Endothelial cell of umbilical vein (primary cell): ENCODE results near the gene DNAJC17. TPM values are rescaled to one million over a fixed set of nuclear protein-coding genes. Genes with fewer than 3 reads are reported as not detected.

Source experiments
- BruUV-seq: library from RNA; stranded (reverse); fragments of 400-500 nt; replicated peaks from 2 replicates; lab custom pipeline; 2021; lab: Mats Ljungman, UMichigan
- CTCF ChIA-PET: fragments of 300-600, 350-600 bp; sonication (Branson Sonifier 250); formaldehyde crosslinking; loops from one replicate; lab custom pipeline; 2021; ENCODE audit warnings: antibody characterized with exemption, inconsistent platforms; lab: Charles Lee
- POLR2A ChIA-PET: fragments of 300-600, 350-600 bp; sonication (Branson Sonifier 250); formaldehyde crosslinking; loops from one replicate; lab custom pipeline; 2021; ENCODE audit warnings: antibody characterized with exemption, inconsistent platforms; lab: Charles Lee
- DNase-seq: peaks from one replicate; pipeline ENCODE4 v3.0.0-alpha.2; 2011; ENCODE audit warnings: low read depth, low spot score
- FAIRE-seq: peaks from 2 replicates; lab custom pipeline; 2011; peaks lifted over from hg19 to GRCh38; lab: Jason Lieb, UNC
- H2AFZ ChIP-seq: 2 replicates; pipeline ENCODE4 v1.6.0; 2012; ENCODE audit warnings: low read depth, low read length, control low read depth, inconsistent platforms
- H3K27ac ChIP-seq: 2 replicates; pipeline ENCODE4 v1.5.1; 2011; ENCODE audit warnings: low read depth, mild to moderate bottlenecking, control low read depth, low read length, moderate library complexity; ENCODE audit not compliant: insufficient read depth
- H3K27me3 ChIP-seq, 2 experiments: 2 replicates each; pipeline versions ENCODE4 v1.6.0 to v1.6.1; 2011; ENCODE audit warnings: low read length in 2 of 2, mixed read lengths in 1 of 2; ENCODE audit not compliant: control insufficient read depth in 2 of 2, insufficient read depth in 2 of 2
- H3K36me3 ChIP-seq, 2 experiments: 2 replicates in 1 of 2; 3 replicates in 1 of 2; pipeline ENCODE4 v1.5.1; 2011; ENCODE audit warnings: low read length in 2 of 2, mild to moderate bottlenecking in 1 of 2, moderate library complexity in 1 of 2; ENCODE audit not compliant: control insufficient read depth in 2 of 2, insufficient read depth in 2 of 2; ENCODE audit errors: extremely low read depth in 1 of 2
- H3K4me1 ChIP-seq: 3 replicates; pipeline ENCODE4 v1.5.1; 2011; ENCODE audit warnings: mild to moderate bottlenecking, low read length; ENCODE audit not compliant: control insufficient read depth, insufficient read depth; ENCODE audit errors: extremely low read depth
- H3K4me2 ChIP-seq: 2 replicates; pipeline ENCODE4 v1.6.1; 2011; ENCODE audit warnings: low read length, control low read depth, mixed read lengths; ENCODE audit not compliant: insufficient read depth
- H3K4me3 ChIP-seq, 3 experiments: fragments of 200-600 bp in 1 of 3; sonication (generic), shearing (Covaris generic) in 1 of 3; replicated peaks in 1 of 3; 2 replicates each; pipeline ENCODE4 v1.5.1; 2011 to 2016; ENCODE audit warnings: control low read depth in 3 of 3, low read length in 3 of 3, mild to moderate bottlenecking in 2 of 3, inconsistent platforms in 1 of 3, low read depth in 1 of 3, moderate library complexity in 1 of 3; ENCODE audit not compliant: insufficient read depth in 1 of 3
- H3K79me2 ChIP-seq: 2 replicates; pipeline ENCODE4 v1.6.0; 2012; ENCODE audit warnings: low read length, inconsistent platforms; ENCODE audit not compliant: control insufficient read depth, insufficient read depth
- H3K9ac ChIP-seq: replicated peaks from 2 replicates; pipeline ENCODE3; 2011; ENCODE audit warnings: low read length, control low read depth; ENCODE audit not compliant: insufficient read depth; ENCODE audit errors: extremely low read depth
- H3K9me1 ChIP-seq: replicated peaks from 3 replicates; pipeline ENCODE4 v1.6.0; 2011; ENCODE audit warnings: mild to moderate bottlenecking, low read length; ENCODE audit not compliant: control insufficient read depth, insufficient read depth; ENCODE audit errors: extremely low read depth
- H3K9me3 ChIP-seq: replicated peaks from 2 replicates; pipeline ENCODE4 v1.5.1; 2012; ENCODE audit warnings: low read length, inconsistent platforms; ENCODE audit not compliant: control insufficient read depth, insufficient read depth
- H4K20me1 ChIP-seq: replicated peaks from 2 replicates; pipeline ENCODE3; 2011; ENCODE audit warnings: mild to moderate bottlenecking, low read length; ENCODE audit not compliant: control insufficient read depth, insufficient read depth; ENCODE audit errors: extremely low read depth
- CTCF ChIP-seq, 2 donors: IDR thresholded peaks; 1 replicate in 1 of 2; 2 replicates in 1 of 2; pipeline ENCODE4 v1.5.1; 2011; ENCODE audit warnings: low read length in 2 of 2, mild to moderate bottlenecking in 2 of 2, moderate library complexity in 2 of 2, control low read depth in 1 of 2, inconsistent platforms in 1 of 2, low read depth in 1 of 2; ENCODE audit not compliant: insufficient read depth in 1 of 2; ENCODE audit errors: extremely low read depth in 1 of 2
- EZH2 ChIP-seq: IDR thresholded peaks from 2 replicates; pipeline ENCODE4 v1.6.1; 2012; ENCODE audit warnings: borderline replicate concordance, low read depth, mild to moderate bottlenecking, moderate library complexity, low read length, inconsistent platforms; ENCODE audit not compliant: severe bottlenecking
- FOS ChIP-seq: IDR thresholded peaks from 2 replicates; pipeline ENCODE4 v1.6.1; 2011; ENCODE audit warnings: mild to moderate bottlenecking, low read length, moderate library complexity, borderline replicate concordance; ENCODE audit not compliant: insufficient read depth
- GATA2 ChIP-seq: IDR thresholded peaks from 2 replicates; pipeline ENCODE4 v1.7.0; 2011; ENCODE audit warnings: low read depth, mild to moderate bottlenecking, moderate library complexity, mixed read lengths, low read length; ENCODE audit not compliant: insufficient read length, insufficient read depth
- MAX ChIP-seq: IDR thresholded peaks from 2 replicates; pipeline ENCODE4 v1.6.1; 2011; ENCODE audit not compliant: insufficient read depth, insufficient read length
- MYC ChIP-seq: IDR thresholded peaks from one replicate; pipeline ENCODE4 v1.6.1; 2011; ENCODE audit warnings: mild to moderate bottlenecking, low read depth, low read length
- POLR2A ChIP-seq: IDR thresholded peaks from 2 replicates; pipeline ENCODE4 v1.6.1; 2012; ENCODE audit warnings: low read depth, mild to moderate bottlenecking, control low read depth, low read length
- POLR2AphosphoS5 ChIP-seq: IDR thresholded peaks from 2 replicates; pipeline ENCODE4 v1.6.1; 2012; ENCODE audit warnings: low read depth, mild to moderate bottlenecking, control low read depth, low read length, moderate library complexity; ENCODE audit not compliant: insufficient read depth
- dilution Hi-C: fragments of 300-500 bp; cut with MboI; formaldehyde crosslinking; loops from one replicate; pipeline ENCODE4 v1.15.0; 2019; ENCODE audit warnings: low sequenced_read_pairs; ENCODE audit not compliant: extremely low pct_ligation_motif_present
- intact Hi-C: fragments of 100-400 bp; cut with micrococcal nuclease; formaldehyde crosslinking; loops from one replicate; pipeline ENCODE4 v1.10.0; 2022
- polyA plus RNA-seq, 4 experiments: library from polyadenylated mRNA; depleted of rRNA in 3 of 4; stranded (reverse) in 3 of 4; unstranded in 1 of 4; fragments of >200 nt; gene quantifications; 2 replicates each; pipeline versions ENCODE4 v1.2.1 to v1.2.3, GENCODE V29; 2011 to 2012; ENCODE audit warnings: missing spikeins in 1 of 4
- total RNA-seq: library from RNA; stranded (reverse); gene quantifications from 2 replicates; pipeline ENCODE4 v1.2.3, GENCODE V29; 2021

Gene DNAJC17
- total and polyA plus RNA-seq, 2 donors (not counting 3 experiments of a cell fraction or from before 2014, with no cell fraction given), result 30.7 to 46.4 TPM

GRCh38 chr15:40754883-40755811 is 52.1 kb downstream of the DNAJC17 start, which contains the start of gene RMDN3:
RMDN3 (minus strand) TSS chr15:40755254; CDS start chr15:40754783, 471 bp downstream.
- H3K27ac ChIP-seq, result peak within 1 kb of the TSS; percentile 71
- intact Hi-C loops (loop anchor here (1.0 to 2.0 kb wide), 7 partner anchors 8 to 140 kb away; partner anchors contain the start of genes C15orf62, DNAJC17, RAD51 and VPS18), dilution Hi-C loops (no loop called here)
- TF ChIP-seq CTCF (IDR thresholded peaks at IDR 0.05; ENCODE audit: extremely low read depth in 1 of 2, insufficient read depth in 1 of 2, low read depth in 1 of 2, low read length in 2 of 2) (no peak), MYC (no peak), POLR2A (peak; percentile 81), GATA2 (no peak), POLR2AphosphoS5 (peak; percentile 82), EZH2 (no peak), FOS (no peak), MAX (peak; percentile 47)
- POLR2A ChIA-PET, result no interaction called here
- H4K20me1 ChIP-seq, result no peaks in the 10 kb centered on the region
- H3K36me3 ChIP-seq, result peaks cover 0 to 6% of the 10 kb centered on the region in 2 experiments
- no peaks in the 10 kb centered on the region for H3K9me1 ChIP-seq
- FAIRE-seq (peak; percentile 95), DNase-seq (peak; percentile 94)
- no peaks in the 10 kb centered on the region for H3K27me3 ChIP-seq
- peak within 1 kb of the TSS; percentile 70 to 82 (median 71) for H3K4me3 ChIP-seq
- BruUV-seq, result TSS peak; percentile 99
- H2AFZ ChIP-seq, result peak within 1 kb of the TSS; percentile 91
- H3K4me1 ChIP-seq, result peaks cover 8% of the 10 kb centered on the region
- CTCF ChIA-PET, result interaction anchor here (0.6 to 1.0 kb wide), 2 partner anchors 8 to 75 kb away, joined by 3 to 4 read pairs; no protein-coding TSS in a partner anchor
- H3K79me2 ChIP-seq, result peaks cover 19% of the 10 kb centered on the region
- no peaks in the 10 kb centered on the region for H3K9me3 ChIP-seq
- H3K4me2 ChIP-seq, result peak within 1 kb of the TSS; percentile 71
- peak within 1 kb of the TSS; percentile 85 for H3K9ac ChIP-seq
